AG10803 (cell line): Measurements from ENCODE around the gene TMBIM6.
"Not testable (repeated sequence)": the region's sequence is repeated elsewhere in the genome, so short reads cannot be mapped to it uniquely, and the experiment has no call there.

Experiments
- DNase-seq: peaks from one replicate; pipeline ENCODE4 v3.0.0; 2010; ENCODE audit warnings: low read depth
- H3K4me3 ChIP-seq: 2 replicates; pipeline ENCODE4 v1.5.1; 2011; ENCODE audit warnings: mild to moderate bottlenecking, low read length, control low read depth
- TF ChIP-seq, protein P1 (sequence below): conservative IDR thresholded peaks from 2 replicates; pipeline ENCODE4 v1.5.1; 2011; ENCODE audit warnings: mild to moderate bottlenecking, low read length, control low read depth, inconsistent platforms

The TMBIM6 gene

DNA sequence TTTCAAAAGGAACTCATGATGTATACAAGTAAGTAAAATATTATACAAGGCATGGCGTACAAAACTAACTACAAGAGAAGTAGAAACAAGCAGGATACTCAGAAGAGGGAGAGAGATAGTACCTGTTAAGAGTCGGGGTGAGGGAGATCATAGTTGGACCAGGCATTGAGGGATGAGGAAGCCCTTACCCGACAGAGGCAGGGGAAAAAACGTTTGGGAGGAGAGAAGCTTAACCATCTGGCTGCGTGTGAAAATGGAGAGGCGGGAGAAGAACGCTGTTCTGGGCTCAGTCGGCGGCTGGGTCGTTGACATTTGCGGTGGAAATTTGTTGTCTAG is 33.6 kb upstream of the TMBIM6 start:
- DNase-seq, result no peak
- H3K4me3 ChIP-seq, result peak overlapping the region; percentile 9
- TF ChIP-seq, protein P1, sequence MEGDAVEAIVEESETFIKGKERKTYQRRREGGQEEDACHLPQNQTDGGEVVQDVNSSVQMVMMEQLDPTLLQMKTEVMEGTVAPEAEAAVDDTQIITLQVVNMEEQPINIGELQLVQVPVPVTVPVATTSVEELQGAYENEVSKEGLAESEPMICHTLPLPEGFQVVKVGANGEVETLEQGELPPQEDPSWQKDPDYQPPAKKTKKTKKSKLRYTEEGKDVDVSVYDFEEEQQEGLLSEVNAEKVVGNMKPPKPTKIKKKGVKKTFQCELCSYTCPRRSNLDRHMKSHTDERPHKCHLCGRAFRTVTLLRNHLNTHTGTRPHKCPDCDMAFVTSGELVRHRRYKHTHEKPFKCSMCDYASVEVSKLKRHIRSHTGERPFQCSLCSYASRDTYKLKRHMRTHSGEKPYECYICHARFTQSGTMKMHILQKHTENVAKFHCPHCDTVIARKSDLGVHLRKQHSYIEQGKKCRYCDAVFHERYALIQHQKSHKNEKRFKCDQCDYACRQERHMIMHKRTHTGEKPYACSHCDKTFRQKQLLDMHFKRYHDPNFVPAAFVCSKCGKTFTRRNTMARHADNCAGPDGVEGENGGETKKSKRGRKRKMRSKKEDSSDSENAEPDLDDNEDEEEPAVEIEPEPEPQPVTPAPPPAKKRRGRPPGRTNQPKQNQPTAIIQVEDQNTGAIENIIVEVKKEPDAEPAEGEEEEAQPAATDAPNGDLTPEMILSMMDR, result no peak

DNA sequence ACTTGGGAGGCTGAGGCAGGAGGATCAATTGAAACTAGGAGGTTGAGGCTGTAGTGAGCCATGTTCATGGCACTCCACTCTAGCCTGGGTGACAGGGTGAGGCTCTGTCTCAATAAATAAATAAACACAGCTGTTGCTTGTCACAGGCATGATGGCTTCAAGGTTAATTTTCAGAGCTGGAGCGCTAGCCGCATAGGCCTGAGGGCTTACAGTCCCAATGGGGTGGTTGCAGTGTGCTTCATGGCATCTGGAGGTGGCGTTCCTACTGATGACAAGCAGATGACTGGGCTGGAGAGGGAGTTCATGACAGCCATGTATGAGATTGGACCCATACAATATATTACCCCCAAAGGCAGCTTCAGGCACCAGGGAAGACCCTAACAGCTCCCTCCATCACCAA is 32.5 kb upstream of the TMBIM6 start:
- no peak for DNase-seq
- no peak overlapping the region for H3K4me3 ChIP-seq
- TF ChIP-seq, protein P1, result no peak

DNA sequence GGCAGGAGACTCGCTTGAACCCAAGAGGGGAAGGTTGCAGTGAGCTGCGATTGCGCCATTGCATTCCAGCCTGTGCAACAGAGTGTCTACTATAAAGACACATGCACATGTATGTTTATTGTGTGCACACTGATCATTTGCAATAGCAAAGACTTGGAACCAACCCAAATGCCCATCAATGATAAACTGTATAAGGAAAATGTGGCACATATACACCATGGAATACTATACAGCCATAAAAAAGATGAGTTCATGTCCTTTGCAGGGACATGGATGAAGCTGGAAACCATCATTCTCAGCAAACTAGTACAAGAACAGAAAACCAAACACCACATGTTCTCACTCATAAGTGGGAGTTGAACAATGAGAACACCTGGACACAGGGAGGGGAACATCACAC is 27.4 kb upstream of the TMBIM6 start:
- H3K4me3 ChIP-seq, result not testable (repeated sequence)

DNA sequence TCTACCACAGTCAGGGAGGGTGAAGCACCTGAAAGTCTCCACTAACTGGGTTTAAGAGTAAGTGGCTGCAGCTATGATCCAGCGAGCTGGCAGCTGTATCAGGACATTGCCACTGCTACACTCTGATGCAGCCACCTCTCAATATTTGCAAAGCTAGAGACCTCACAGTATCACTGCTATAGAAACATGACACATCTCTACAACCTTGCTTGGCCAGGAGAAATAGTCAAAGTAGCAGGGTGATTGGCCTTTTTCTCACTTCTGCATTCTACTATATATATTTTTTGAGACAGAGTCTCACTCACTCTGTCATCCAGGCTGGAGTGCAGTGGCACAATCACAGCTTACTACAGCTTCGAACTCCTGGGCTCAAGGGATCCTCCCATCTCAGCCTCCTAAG is 24.8 kb upstream of the TMBIM6 start:
- no peak overlapping the region for H3K4me3 ChIP-seq
- TF ChIP-seq, protein P1, result no peak
- DNase-seq, result no peak

More for the DNA sequence above, 27.4 kb upstream of the TMBIM6 start:
- not testable (repeated sequence) for DNase-seq

DNA sequence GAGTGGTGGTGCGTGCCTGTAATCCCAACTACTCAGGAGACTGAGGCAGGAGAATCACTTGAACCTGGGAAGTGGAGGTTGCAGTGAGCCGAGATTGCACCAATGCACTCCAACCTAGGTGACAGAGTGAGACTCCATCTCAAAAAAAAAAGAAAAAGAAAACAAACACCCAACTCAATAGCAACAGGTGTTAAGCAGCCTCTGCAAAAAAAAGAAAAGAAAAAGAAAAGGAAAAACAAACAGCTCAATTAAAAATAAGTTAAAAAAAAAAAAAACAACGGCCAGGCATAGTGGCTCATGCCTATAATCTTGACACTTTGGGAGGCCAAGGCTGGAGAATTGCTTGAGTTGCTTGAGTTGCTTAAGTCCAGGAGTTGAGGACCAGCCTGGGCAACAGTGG is 23.6 kb upstream of the TMBIM6 start:
- not testable (repeated sequence) for H3K4me3 ChIP-seq, DNase-seq

DNA sequence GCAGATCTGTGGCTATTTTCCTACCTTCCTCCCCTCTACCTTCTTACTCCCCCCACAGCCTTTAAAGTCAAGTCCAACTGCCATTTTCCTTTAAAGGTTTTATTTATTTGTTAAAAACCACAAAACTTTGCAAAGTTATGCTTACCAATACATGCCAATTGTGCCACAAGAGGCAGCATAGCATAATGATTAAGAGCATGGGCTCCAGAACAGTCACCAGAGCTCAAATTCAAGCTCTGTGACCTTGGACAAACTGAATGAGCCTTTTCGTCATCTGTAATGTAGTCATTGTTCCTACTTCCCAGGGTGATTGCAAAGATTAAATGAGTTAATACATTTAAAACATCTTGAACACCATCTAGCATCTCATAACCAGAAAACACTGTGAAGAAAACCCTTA is 21.1 kb upstream of the TMBIM6 start:
- DNase-seq, result peak; percentile 15
- no peak overlapping the region for H3K4me3 ChIP-seq
- TF ChIP-seq, protein P1, result no peak

DNA sequence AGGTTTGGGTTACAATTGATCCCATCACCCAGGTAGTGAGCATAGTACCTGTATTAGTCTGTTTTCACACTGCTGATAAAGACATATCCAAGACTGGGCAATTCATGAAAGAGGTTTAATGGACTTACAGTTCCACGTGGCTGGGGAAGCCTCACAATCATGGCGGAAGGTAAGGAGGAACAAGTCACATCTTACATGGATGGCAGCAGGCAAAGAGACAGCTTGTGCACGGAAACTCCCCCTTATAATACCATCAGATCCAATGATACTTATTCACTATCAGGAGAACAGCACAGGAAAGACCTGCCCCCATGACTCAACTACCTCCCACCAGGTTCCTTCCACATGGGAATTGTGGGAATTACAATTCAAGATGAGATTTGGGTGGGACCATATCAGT is 20.0 kb upstream of the TMBIM6 start:
- not testable (repeated sequence) for DNase-seq

DNA sequence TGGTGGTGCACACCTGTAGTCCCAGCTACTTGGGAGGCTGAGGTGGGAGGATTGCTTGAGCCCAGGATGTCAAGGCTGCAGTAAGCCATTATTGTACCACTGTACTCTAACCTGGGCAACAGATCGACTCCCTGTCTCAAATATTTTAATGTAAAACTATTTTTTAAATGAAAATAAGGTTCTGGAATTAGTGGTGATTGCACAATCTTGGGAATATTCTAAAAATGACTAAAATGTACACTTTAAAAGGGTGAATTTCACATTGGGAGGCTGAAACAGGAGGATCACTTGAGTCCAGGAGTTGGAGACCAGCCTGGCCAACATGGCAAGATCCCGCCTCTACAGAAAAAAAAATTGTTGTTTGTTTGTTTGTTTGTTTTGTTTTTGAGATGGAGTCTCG is 12.9 kb upstream of the TMBIM6 start:
- DNase-seq, result no peak
- no peak overlapping the region for H3K4me3 ChIP-seq

More for the DNA sequence above, 20.0 kb upstream of the TMBIM6 start:
- not testable (repeated sequence) for H3K4me3 ChIP-seq

DNA sequence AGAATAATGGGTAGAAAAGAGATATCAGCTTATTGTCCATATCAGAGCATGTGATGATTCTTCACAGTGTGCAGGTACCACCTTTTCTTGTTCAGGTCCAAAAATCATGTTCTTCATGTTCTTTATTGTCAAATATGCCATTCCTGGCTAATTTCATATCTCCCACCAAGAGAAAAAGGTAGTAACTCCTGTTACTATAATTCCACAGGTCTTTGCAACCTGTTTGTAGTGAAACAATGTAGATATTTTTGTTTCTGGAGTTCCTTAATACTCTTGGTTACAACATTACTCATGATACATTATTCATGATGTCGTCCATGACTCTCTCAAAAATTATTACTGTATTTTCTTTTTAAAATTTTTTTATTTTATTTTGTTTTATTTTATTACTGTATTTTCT is 11.3 kb upstream of the TMBIM6 start:
- no peak for DNase-seq
- TF ChIP-seq, protein P1, result no peak
- H3K4me3 ChIP-seq, result no peak overlapping the region

More for the DNA sequence above, 12.9 kb upstream of the TMBIM6 start:
- TF ChIP-seq, protein P1, result no peak
